Prostate gland (tissue), 1 donor: ENCODE data around the gene NBPF6.
"Not testable (repeated sequence)": the region's sequence is repeated elsewhere in the genome, so short reads cannot be mapped to it uniquely, and the experiment has no call there.

Source experiments
- POLR2A ChIP-seq: fragments of 450-650 bp; IDR thresholded peaks from one replicate; pipeline ENCODE4 v1.6.1; 2016; ENCODE audit warnings: antibody characterized with exemption, mild to moderate bottlenecking
- POLR2AphosphoS5 ChIP-seq: sonication (generic); formaldehyde crosslinking; IDR thresholded peaks from one replicate; pipeline ENCODE4 v1.6.1; 2017; ENCODE audit warnings: antibody characterized with exemption

DNA sequence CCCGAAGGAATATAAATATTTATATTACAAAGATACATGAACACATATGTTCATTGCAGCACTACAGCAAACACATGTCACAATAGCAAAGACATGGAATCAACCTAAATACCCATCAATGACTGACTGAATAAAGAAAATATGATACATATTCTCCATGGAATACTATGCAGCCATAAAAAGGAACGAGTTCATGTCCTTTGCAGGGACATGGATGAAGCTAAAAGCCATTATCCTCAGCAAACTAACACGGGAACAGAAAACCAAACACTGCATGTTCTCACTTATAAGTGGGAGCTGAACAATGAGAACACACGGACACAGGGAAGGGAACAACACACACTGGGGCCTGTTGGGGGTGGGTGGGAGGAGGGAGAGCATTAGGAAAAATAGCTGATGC is 46.7 kb downstream of the NBPF6 start:
- not testable (repeated sequence) for TF ChIP-seq POLR2AphosphoS5, POLR2A
